Liver (tissue), 9 donors: ENCODE results near the gene LZIC. TPM values are rescaled to one million over a fixed set of nuclear protein-coding genes. Genes with fewer than 3 reads are reported as not detected.

Experiments
- DNase-seq: peaks from one replicate; pipeline ENCODE4 v3.0.0-alpha.2; 2017; ENCODE audit warnings: low spot score
- H3K27ac ChIP-seq, 2 donors: one replicate each; pipeline ENCODE4 v1.7.0; 2013; ENCODE audit warnings: inconsistent platforms in 2 of 2, low read length in 2 of 2, control low read depth in 1 of 2, low read depth in 1 of 2, mild to moderate bottlenecking in 1 of 2
- H3K27me3 ChIP-seq, 4 donors: one replicate each; pipeline versions ENCODE4 v1.6.1 to v1.7.0; 2013; ENCODE audit warnings: low read length in 3 of 4, inconsistent platforms in 1 of 4, mild to moderate bottlenecking in 1 of 4, moderate library complexity in 1 of 4; ENCODE audit not compliant: control insufficient read depth in 4 of 4, insufficient read depth in 4 of 4
- H3K36me3 ChIP-seq, 4 donors: one replicate each; pipeline versions ENCODE4 v1.6.1 to v1.7.0; 2013; ENCODE audit warnings: low read length in 3 of 4, mild to moderate bottlenecking in 3 of 4, low read depth in 1 of 4, moderate library complexity in 1 of 4; ENCODE audit not compliant: control insufficient read depth in 4 of 4, insufficient read depth in 3 of 4
- H3K4me1 ChIP-seq, 4 donors: one replicate each; pipeline versions ENCODE4 v1.6.1 to v1.7.0; 2013; ENCODE audit warnings: low read length in 3 of 4, mild to moderate bottlenecking in 3 of 4, moderate library complexity in 1 of 4; ENCODE audit not compliant: control insufficient read depth in 4 of 4, insufficient read depth in 4 of 4
- H3K4me3 ChIP-seq, 3 donors: one replicate each; pipeline versions ENCODE4 v1.6.1 to v1.7.0; 2013; ENCODE audit warnings: low read length in 3 of 3, control low read depth in 1 of 3, low read depth in 1 of 3, mild to moderate bottlenecking in 1 of 3
- H3K9ac ChIP-seq, 2 donors: one replicate each; pipeline ENCODE4 v1.7.0; 2013; ENCODE audit warnings: low read length in 2 of 2, mild to moderate bottlenecking in 2 of 2, moderate library complexity in 2 of 2, control low read depth in 1 of 2, low read depth in 1 of 2
- H3K9me3 ChIP-seq, 4 donors: one replicate each; pipeline versions ENCODE4 v1.6.1 to v1.7.0; 2013; ENCODE audit warnings: low read length in 3 of 4; ENCODE audit not compliant: control insufficient read depth in 4 of 4
- ATF3 ChIP-seq: IDR thresholded peaks from 2 replicates; pipeline ENCODE4 v1.6.1; 2016; ENCODE audit warnings: antibody characterized with exemption
- CTCF ChIP-seq: fragments of 150-350 bp; IDR thresholded peaks from 2 replicates; pipeline ENCODE4 v1.5.1; 2017; ENCODE audit warnings: improper control_type of control experiment, low read depth, low read length; ENCODE audit not compliant: missing input control
- EGR1 ChIP-seq, 2 donors: IDR thresholded peaks; 2 replicates each; pipeline ENCODE4 v1.6.1; 2016 to 2018; ENCODE audit warnings: antibody characterized with exemption in 2 of 2, low read depth in 2 of 2
- FOXA1 ChIP-seq: IDR thresholded peaks from 2 replicates; pipeline ENCODE4 v1.6.1; 2016; ENCODE audit warnings: antibody characterized with exemption
- FOXA2 ChIP-seq: IDR thresholded peaks from 2 replicates; pipeline ENCODE4 v1.6.1; 2016; ENCODE audit warnings: antibody characterized with exemption
- GABPA ChIP-seq, 2 donors: IDR thresholded peaks in 1 of 2; conservative IDR thresholded peaks in 1 of 2; 2 replicates each; pipeline ENCODE4 v1.6.1; 2016; ENCODE audit warnings: antibody characterized with exemption in 2 of 2, mild to moderate bottlenecking in 1 of 2, moderate library complexity in 1 of 2
- HNF4A ChIP-seq, 2 donors: conservative IDR thresholded peaks; 2 replicates each; pipeline ENCODE4 v1.6.1; 2016; ENCODE audit warnings: antibody characterized with exemption in 2 of 2, mild to moderate bottlenecking in 2 of 2
- HNF4G ChIP-seq: IDR thresholded peaks from 2 replicates; pipeline ENCODE4 v1.6.1; 2016; ENCODE audit warnings: antibody characterized with exemption
- JUND ChIP-seq, 2 donors: IDR thresholded peaks; 2 replicates each; pipeline ENCODE4 v1.6.1; 2016; ENCODE audit warnings: antibody characterized with exemption in 2 of 2
- MAX ChIP-seq: IDR thresholded peaks from 2 replicates; pipeline ENCODE4 v1.6.1; 2016; ENCODE audit warnings: antibody characterized with exemption
- NR2F2 ChIP-seq: IDR thresholded peaks from 2 replicates; pipeline ENCODE4 v1.6.1; 2016; ENCODE audit warnings: antibody characterized with exemption
- RAD21 ChIP-seq, 2 donors: IDR thresholded peaks; 2 replicates each; pipeline ENCODE4 v1.6.1; 2016; ENCODE audit warnings: antibody characterized with exemption in 2 of 2, mild to moderate bottlenecking in 2 of 2
- REST ChIP-seq: IDR thresholded peaks from 2 replicates; pipeline ENCODE4 v1.6.1; 2016; ENCODE audit warnings: antibody characterized with exemption, mild to moderate bottlenecking
- RXRA ChIP-seq, 2 donors: IDR thresholded peaks; 2 replicates each; pipeline ENCODE4 v1.6.1; 2017 to 2018; ENCODE audit warnings: antibody characterized with exemption in 2 of 2, mild to moderate bottlenecking in 1 of 2
- SP1 ChIP-seq: IDR thresholded peaks from 2 replicates; pipeline ENCODE4 v1.6.1; 2018; ENCODE audit warnings: antibody characterized with exemption, mild to moderate bottlenecking
- TAF1 ChIP-seq: conservative IDR thresholded peaks from 2 replicates; pipeline ENCODE4 v1.6.1; 2016; ENCODE audit warnings: antibody characterized with exemption, mild to moderate bottlenecking
- YY1 ChIP-seq: IDR thresholded peaks from 2 replicates; pipeline ENCODE4 v1.6.1; 2016; ENCODE audit warnings: antibody characterized with exemption, mild to moderate bottlenecking
- ZBTB33 ChIP-seq: IDR thresholded peaks from 2 replicates; pipeline ENCODE4 v1.6.1; 2016; ENCODE audit warnings: antibody characterized with exemption
- WGBS: extraction: QIAGEN DNeasy Blood & Tissue Kit; methylation state at CpG from one replicate; pipeline ENCODE4 v1.1.7; 2013; 5-methylcytosine and 5-hydroxymethylcytosine counted together
- polyA plus RNA-seq, 2 donors: library from polyadenylated mRNA; stranded (reverse) in 1 of 2; unstranded in 1 of 2; fragments of 200-250 nt in 1 of 2; fragments of >200 nt in 1 of 2; fragmentation: Nextera tagmentation in 1 of 2; extraction: Ambion mirVana in 1 of 2; gene quantifications; one replicate each; pipeline versions ENCODE4 v1.2.1 to v1.2.3, GENCODE V29; 2013 to 2015
- total RNA-seq, 2 donors: library from RNA; depleted of rRNA; stranded (reverse); fragments of >200 nt; gene quantifications; one replicate each; pipeline ENCODE4 v1.2.3, GENCODE V29; 2014
- donor health status: healthy.
- donor health status: healthy.
- donor health status: healthy.
- donor health status: healthy.
- donor health status: healthy.

Gene LZIC
- total and polyA plus RNA-seq, 4 donors = 10.8 to 22.6 (median 13.8) TPM

- no peak overlapping the region for H3K9ac ChIP-seq
- H3K27ac ChIP-seq = no peak overlapping the region
- H3K4me3 ChIP-seq = no peak overlapping the region
- no peaks in the 10 kb centered on the region for H3K9me3 ChIP-seq
- H3K36me3 ChIP-seq = no peaks in the 10 kb centered on the region
- 83% methylated on average over 4 of the region's 4 CpGs for WGBS
- no peak for DNase-seq
- H3K27me3 ChIP-seq = no peaks in the 10 kb centered on the region
- TF ChIP-seq ATF3 (no peak), CTCF (no peak), JUND (IDR thresholded peaks at IDR 0.05) (no peak), MAX (no peak), TAF1 (no peak), ZBTB33 (no peak), FOXA2 (no peak), SP1 (no peak), EGR1 (IDR thresholded peaks at IDR 0.05; ENCODE audit: low read depth in 2 of 2) (no peak), FOXA1 (no peak), RAD21 (IDR thresholded peaks at IDR 0.05) (no peak), HNF4A (conservative IDR thresholded peaks at IDR 0.05) (no peak)
- H3K4me1 ChIP-seq = peaks cover 9 to 35% (median 30%) of the 10 kb centered on the region in 4 donors
Observed at GRCh38 chr1:9905010-9905409, 38.2 kb downstream of the LZIC start.

- Histone ChIP-seq H3K36me3 (no peaks in the 10 kb centered on the region), H3K27ac (no peak overlapping the region), H3K27me3 (no peaks in the 10 kb centered on the region), H3K4me1 (peaks cover 9 to 37% (median 31%) of the 10 kb centered on the region in 4 donors), H3K9me3 (no peaks in the 10 kb centered on the region), H3K4me3 (no peak overlapping the region), H3K9ac (no peak overlapping the region)
- TF ChIP-seq RXRA (IDR thresholded peaks at IDR 0.05) = no peak
- no peak for TF ChIP-seq TAF1
- no peak for TF ChIP-seq NR2F2
- TF ChIP-seq JUND (IDR thresholded peaks at IDR 0.05) = no peak
- TF ChIP-seq CTCF = no peak
- TF ChIP-seq HNF4G = no peak
- TF ChIP-seq EGR1 (IDR thresholded peaks at IDR 0.05; ENCODE audit: low read depth in 2 of 2) = no peak
- TF ChIP-seq ZBTB33 = no peak
- no peak for TF ChIP-seq SP1
- no peak for TF ChIP-seq HNF4A (conservative IDR thresholded peaks at IDR 0.05)
- TF ChIP-seq MAX = no peak
- no peak for TF ChIP-seq ATF3
- TF ChIP-seq RAD21 (IDR thresholded peaks at IDR 0.05) = no peak
- no peak for TF ChIP-seq FOXA1
- no peak for TF ChIP-seq YY1
- TF ChIP-seq GABPA (IDR thresholded peaks at IDR 0.05 in 1 of 2, conservative IDR thresholded peaks at IDR 0.05 in 1 of 2) = no peak
- no peak for TF ChIP-seq FOXA2
- no peak for TF ChIP-seq REST
- 88% methylated on average over 3 of the region's 3 CpGs for WGBS
- DNase-seq = no peak
Observed at GRCh38 chr1:9904596-9904995, 38.6 kb downstream of the LZIC start.
